K562 (cell line): ENCODE results near the gene TCF12. TPM values are rescaled to one million over a fixed set of nuclear protein-coding genes. Genes with fewer than 3 reads are reported as not detected.

Source experiments
- ATAC-seq: fragments of 200-7000 bp; cut with Tn5 transposase; 3 replicates; pipeline ENCODE4 v1.9.1; 2020; ENCODE audit warnings: moderate library complexity
- BruUV-seq: library from RNA; stranded (reverse); fragments of 400-500 nt; replicated peaks from 2 replicates; lab custom pipeline; 2021; lab: Mats Ljungman, UMichigan
- CTCF ChIA-PET: fragments of 300-600 bp; formaldehyde crosslinking; extraction: SDS; loops from one replicate; lab custom pipeline; 2021; ENCODE audit warnings: low intra/inter-chr PET ratio; lab: Yijun Ruan, JAX
- POLR2A ChIA-PET: fragments of 300-600, 350-650 bp; sonication (Branson Sonifier 250); formaldehyde crosslinking; extraction: SDS; loops from one replicate; lab custom pipeline; 2021; ENCODE audit warnings: antibody characterized with exemption, inconsistent platforms; lab: Yijun Ruan, JAX
- DNase-seq, 4 experiments: peaks; one replicate each; pipeline versions ENCODE4 v3.0.0 to v3.0.0-alpha.2; 2011 to 2018; ENCODE audit warnings: low spot score in 3 of 4, mixed read lengths in 3 of 4; ENCODE audit errors: extremely low read depth in 1 of 4
- FAIRE-seq: peaks from 2 replicates; lab custom pipeline; 2011; peaks lifted over from hg19 to GRCh38; lab: Jason Lieb, UNC
- H2AFZ ChIP-seq: 2 replicates; pipeline ENCODE4 v1.6.0; 2011; ENCODE audit warnings: low read depth, low read length, control low read depth, inconsistent platforms
- H3K27ac ChIP-seq: fragments of 200-600 bp; 3 replicates; pipeline ENCODE4 v1.8.0; 2011; ENCODE audit warnings: low read depth, mild to moderate bottlenecking, control low read depth, inconsistent platforms, low read length, moderate library complexity, mixed read lengths; ENCODE audit errors: extremely low read depth
- H3K27me3 ChIP-seq, 2 experiments: fragments of 300-600 bp in 1 of 2; 2 replicates in 1 of 2; 3 replicates in 1 of 2; pipeline versions ENCODE4 v1.6.0 to v1.8.0; 2011; ENCODE audit warnings: inconsistent platforms in 2 of 2, low read length in 2 of 2, mild to moderate bottlenecking in 1 of 2, mixed read lengths in 1 of 2, moderate library complexity in 1 of 2; ENCODE audit not compliant: control insufficient read depth in 2 of 2, insufficient read depth in 2 of 2
- H3K36me3 ChIP-seq: fragments of 300-600 bp; 3 replicates; pipeline ENCODE4 v1.8.0; 2011; ENCODE audit warnings: mild to moderate bottlenecking, low read length, inconsistent platforms; ENCODE audit not compliant: control insufficient read depth, insufficient read depth
- H3K4me1 ChIP-seq, 2 experiments: fragments of 200-600 bp in 1 of 2; replicated peaks in 1 of 2; 2 replicates in 1 of 2; 3 replicates in 1 of 2; pipeline versions ENCODE4 v1.5.1 to v1.8.0; 2011; ENCODE audit warnings: inconsistent platforms in 2 of 2, low read length in 2 of 2, mild to moderate bottlenecking in 1 of 2, mixed read lengths in 1 of 2, moderate library complexity in 1 of 2; ENCODE audit not compliant: control insufficient read depth in 2 of 2, insufficient read depth in 2 of 2
- H3K4me2 ChIP-seq: 2 replicates; pipeline ENCODE4 v1.6.1; 2011; ENCODE audit warnings: low read length, control low read depth, inconsistent platforms, mixed read lengths; ENCODE audit not compliant: insufficient read depth
- H3K4me3 ChIP-seq: fragments of 200-600 bp; sonication (generic), shearing (Covaris generic); 2 replicates; pipeline ENCODE4 v1.5.1; 2016; ENCODE audit warnings: control low read depth, inconsistent platforms
- H3K79me2 ChIP-seq: fragments of 200-600 bp; 3 replicates; pipeline ENCODE4 v1.8.0; 2011; ENCODE audit warnings: low read length, inconsistent platforms; ENCODE audit not compliant: control insufficient read depth, insufficient read depth
- H3K9ac ChIP-seq, 2 experiments: 2 replicates each; pipeline versions ENCODE4 v1.6.0 to v1.6.1; 2011; ENCODE audit warnings: low read depth in 2 of 2, low read length in 2 of 2, control low read depth in 1 of 2, inconsistent platforms in 1 of 2, mild to moderate bottlenecking in 1 of 2, mixed read lengths in 1 of 2; ENCODE audit not compliant: insufficient read depth in 1 of 2
- H3K9me1 ChIP-seq: one replicate; pipeline ENCODE4 v1.6.0; 2011; ENCODE audit warnings: inconsistent platforms, mild to moderate bottlenecking, low read length, moderate library complexity; ENCODE audit not compliant: control insufficient read depth, insufficient read depth
- H3K9me3 ChIP-seq: replicated peaks from 2 replicates; pipeline ENCODE4 v1.5.1; 2011; ENCODE audit warnings: low read depth, low read length, inconsistent platforms; ENCODE audit not compliant: control insufficient read depth, insufficient read depth
- H4K20me1 ChIP-seq: replicated peaks from 2 replicates; pipeline ENCODE4 v1.6.1; 2011; ENCODE audit warnings: low read length, inconsistent platforms, mixed read lengths; ENCODE audit not compliant: control insufficient read depth, insufficient read depth
- ASH1L ChIP-seq: fragments of 450-650 bp; IDR thresholded peaks from 2 replicates; pipeline ENCODE4 v1.6.1; 2018; ENCODE audit warnings: borderline replicate concordance, mild to moderate bottlenecking, low read depth; ENCODE audit not compliant: partially characterized antibody
- BRD9 ChIP-seq: fragments of 450-650 bp; IDR thresholded peaks from 2 replicates; pipeline ENCODE4 v1.6.1; 2018; ENCODE audit warnings: low read depth; ENCODE audit not compliant: partially characterized antibody
- CBX3 ChIP-seq, 2 experiments: IDR thresholded peaks; 1 replicate in 1 of 2; 2 replicates in 1 of 2; pipeline ENCODE4 v1.6.1; 2012; ENCODE audit warnings: inconsistent platforms in 2 of 2, low read length in 2 of 2, borderline replicate concordance in 1 of 2, control low read depth in 1 of 2
- KDM1A ChIP-seq, 2 experiments: fragments of 450-650 bp; IDR thresholded peaks; 2 replicates each; pipeline ENCODE4 v1.6.1; 2016; ENCODE audit warnings: mild to moderate bottlenecking in 2 of 2
- NCOA6 ChIP-seq: fragments of 450-650 bp; IDR thresholded peaks from 2 replicates; pipeline ENCODE4 v1.6.1; 2017; ENCODE audit warnings: mild to moderate bottlenecking
- ZC3H4 ChIP-seq: sonication (generic); formaldehyde crosslinking; IDR thresholded peaks from 2 replicates; pipeline ENCODE4 v1.9.0; 2021; ENCODE audit warnings: missing genetic modification reagents, borderline replicate concordance
- ZNF263 ChIP-seq: sonication (generic); formaldehyde crosslinking; IDR thresholded peaks from 2 replicates; pipeline ENCODE4 v1.8.0; 2022; ENCODE audit warnings: mild to moderate bottlenecking, missing genetic modification reagents, borderline replicate concordance
- ZNF511 ChIP-seq: sonication (generic); formaldehyde crosslinking; IDR thresholded peaks from 2 replicates; pipeline ENCODE4 v1.8.0; 2022; ENCODE audit warnings: mild to moderate bottlenecking, missing genetic modification reagents
- ZNF740 ChIP-seq, 3 experiments: fragments of 200-800 bp in 1 of 3; sonication (Bioruptor generic) in 1 of 3; sonication (generic) in 1 of 3; formaldehyde crosslinking in 1 of 3; IDR thresholded peaks; 2 replicates each; pipeline versions ENCODE4 v1.6.1 to v1.8.0; 2016 to 2022; ENCODE audit warnings: mild to moderate bottlenecking in 2 of 3, missing compliant biosample characterization in 2 of 3, missing genetic modification characterization in 2 of 3, missing genetic modification reagents in 1 of 3
- WGBS: fragments of 100-300 bp; shearing (Covaris generic); methylation state at CpG from one replicate; pipeline ENCODE4 v1.1.6; 2016; ENCODE audit warnings: low coverage, mixed read lengths; ENCODE audit not compliant: insufficient coverage; ENCODE audit errors: missing lambda C conversion rate; 5-methylcytosine and 5-hydroxymethylcytosine counted together
- in situ Hi-C: fragments of 300-500 bp; cut with MboI; formaldehyde crosslinking; loops from 4 replicates; pipeline ENCODE4 v1.15.0; 2018; ENCODE audit warnings: inconsistent platforms, mixed read lengths
- intact Hi-C: fragments of 100-400 bp; cut with micrococcal nuclease; formaldehyde crosslinking; loops from 2 replicates; pipeline ENCODE4 v1.14.2; 2022
- polyA plus RNA-seq, 8 experiments: library from polyadenylated mRNA; depleted of rRNA in 4 of 8; stranded (reverse) in 5 of 8; unstranded in 3 of 8; fragments of >200 nt; fragmentation: Nextera tagmentation in 2 of 8; fragmentation: Illumina TruSeq in 1 of 8; extraction: Ambion mirVana in 2 of 8; extraction: Trizol in 1 of 8; gene quantifications; 2 replicates each; pipeline versions ENCODE4 v1.2.1 to v1.2.3, GENCODE V29; 2011 to 2014; ENCODE audit warnings: inconsistent platforms in 1 of 8, missing spikeins in 1 of 8
- total RNA-seq, 7 experiments: library from RNA; depleted of rRNA in 6 of 7; stranded (reverse); fragments of >200 nt in 6 of 7; fragmentation: Illumina TruSeq in 2 of 7; extraction: Trizol in 2 of 7; gene quantifications; 2 replicates each; pipeline versions ENCODE4 v1.2.1 to v1.2.3, GENCODE V29; 2011 to 2021; ENCODE audit warnings: low replicate concordance in 1 of 7
- TF ChIP-seq, protein P1 (sequence below), 3 experiments: fragments of 200-800 bp in 1 of 3; fragments of 250-450 bp in 1 of 3; fragments of 450-650 bp in 1 of 3; sonication (Bioruptor Pico) in 1 of 3; sonication (Bioruptor generic) in 1 of 3; formaldehyde crosslinking in 1 of 3; IDR thresholded peaks; 2 replicates each; pipeline versions ENCODE4 v1.6.1 to v1.8.0; 2016 to 2022; ENCODE audit warnings: mild to moderate bottlenecking in 2 of 3, missing genetic modification characterization in 2 of 3, missing compliant biosample characterization in 1 of 3, moderate library complexity in 1 of 3

TCF12 gene
- total and polyA plus RNA-seq, 9 of the 15 experiments (the other 6 are each of a cell fraction or from before 2014, with no cell fraction given), result 10.5 to 132 (median 52.9) TPM

DNA sequence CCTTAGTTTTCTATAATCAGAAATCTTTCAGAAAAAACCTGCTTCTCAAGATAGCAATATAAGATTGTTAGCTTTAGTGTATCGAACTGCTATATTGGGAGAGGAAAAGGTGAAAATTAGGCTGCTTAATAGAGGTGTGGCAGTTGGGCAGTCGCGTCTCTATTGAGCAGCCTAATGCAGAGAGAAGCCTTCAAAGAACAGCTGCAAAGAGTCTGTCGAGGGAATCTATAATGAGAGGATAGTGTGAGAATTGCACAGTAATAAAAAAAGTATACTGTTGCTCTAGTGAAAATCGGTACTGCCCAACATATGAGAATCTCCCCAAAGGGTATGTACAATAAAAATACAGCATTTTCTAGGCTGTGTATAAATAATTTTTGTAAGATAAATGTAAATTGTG lies 184.4 kb downstream of the TCF12 start:
- WGBS, result 91% methylated on average over 5 of the region's 5 CpGs
- ATAC-seq (no peak), FAIRE-seq (no peak), DNase-seq (no peak)
- no peak overlapping the region for H3K4me3 ChIP-seq
- H3K9me1 ChIP-seq, result no peaks in the 10 kb centered on the region
- no peak overlapping the region for H3K27ac ChIP-seq
- H4K20me1 ChIP-seq, result no peaks in the 10 kb centered on the region
- no peaks in the 10 kb centered on the region for H3K4me1 ChIP-seq
- no peaks in the 10 kb centered on the region for H3K79me2 ChIP-seq
- no peaks in the 10 kb centered on the region for H3K36me3 ChIP-seq
- intact Hi-C loops, result no loop called here
- no peak for TF ChIP-seq ZNF263 (CRISPR knock-in tag)
- H2AFZ ChIP-seq, result no peak overlapping the region
- in situ Hi-C loops, result no loop called here
- ChIA-PET CTCF (interaction anchor here (0.9 kb wide), 1 partner anchor 18 kb away, joined by 4 read pairs; no protein-coding TSS in a partner anchor), POLR2A (no interaction called here)
- BruUV-seq, result no TSS peak
- H3K9ac ChIP-seq, result no peak overlapping the region
- no peaks in the 10 kb centered on the region for H3K27me3 ChIP-seq
- no peak overlapping the region for H3K4me2 ChIP-seq
- no peaks in the 10 kb centered on the region for H3K9me3 ChIP-seq

GRCh38 chr15:57108296-57108695 lies 189.9 kb downstream of the TCF12 start:
- in situ Hi-C loops, result no loop called here
- 75% methylated on average over 2 of the region's 2 CpGs for WGBS
- CTCF ChIA-PET, result no interaction called here
- TF ChIP-seq ZNF511 (CRISPR knock-in tag), result no peak
- TF ChIP-seq BRD9, result no peak
- no peak for TF ChIP-seq ZNF740 (CRISPR knock-in tag; IDR thresholded peaks at IDR 0.05)
- TF ChIP-seq ZNF740 (tag; IDR thresholded peaks at IDR 0.05), result no peak
- no peak for TF ChIP-seq CBX3 (IDR thresholded peaks at IDR 0.05; ENCODE audit: borderline replicate concordance in 1 of 2, low read length in 2 of 2)
- TF ChIP-seq ASH1L, result no peak
- no peak for TF ChIP-seq NCOA6
- TF ChIP-seq, protein P1, sequence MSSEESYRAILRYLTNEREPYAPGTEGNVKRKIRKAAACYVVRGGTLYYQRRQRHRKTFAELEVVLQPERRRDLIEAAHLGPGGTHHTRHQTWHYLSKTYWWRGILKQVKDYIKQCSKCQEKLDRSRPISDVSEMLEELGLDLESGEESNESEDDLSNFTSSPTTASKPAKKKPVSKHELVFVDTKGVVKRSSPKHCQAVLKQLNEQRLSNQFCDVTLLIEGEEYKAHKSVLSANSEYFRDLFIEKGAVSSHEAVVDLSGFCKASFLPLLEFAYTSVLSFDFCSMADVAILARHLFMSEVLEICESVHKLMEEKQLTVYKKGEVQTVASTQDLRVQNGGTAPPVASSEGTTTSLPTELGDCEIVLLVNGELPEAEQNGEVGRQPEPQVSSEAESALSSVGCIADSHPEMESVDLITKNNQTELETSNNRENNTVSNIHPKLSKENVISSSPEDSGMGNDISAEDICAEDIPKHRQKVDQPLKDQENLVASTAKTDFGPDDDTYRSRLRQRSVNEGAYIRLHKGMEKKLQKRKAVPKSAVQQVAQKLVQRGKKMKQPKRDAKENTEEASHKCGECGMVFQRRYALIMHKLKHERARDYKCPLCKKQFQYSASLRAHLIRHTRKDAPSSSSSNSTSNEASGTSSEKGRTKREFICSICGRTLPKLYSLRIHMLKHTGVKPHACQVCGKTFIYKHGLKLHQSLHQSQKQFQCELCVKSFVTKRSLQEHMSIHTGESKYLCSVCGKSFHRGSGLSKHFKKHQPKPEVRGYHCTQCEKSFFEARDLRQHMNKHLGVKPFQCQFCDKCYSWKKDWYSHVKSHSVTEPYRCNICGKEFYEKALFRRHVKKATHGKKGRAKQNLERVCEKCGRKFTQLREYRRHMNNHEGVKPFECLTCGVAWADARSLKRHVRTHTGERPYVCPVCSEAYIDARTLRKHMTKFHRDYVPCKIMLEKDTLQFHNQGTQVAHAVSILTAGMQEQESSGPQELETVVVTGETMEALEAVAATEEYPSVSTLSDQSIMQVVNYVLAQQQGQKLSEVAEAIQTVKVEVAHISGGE (CRISPR knock-in tag; IDR thresholded peaks at IDR 0.05), result no peak
- TF ChIP-seq KDM1A (IDR thresholded peaks at IDR 0.05), result no peak
- no peak for TF ChIP-seq ZC3H4 (CRISPR knock-in tag)

More at GRCh38 chr15:57108296-57108695, 189.9 kb downstream of the TCF12 start:
- Histone ChIP-seq H3K9ac (no peak overlapping the region), H2AFZ (no peak overlapping the region), H4K20me1 (no peaks in the 10 kb centered on the region), H3K36me3 (0 out of 3 replicates have a peak, but pooled peaks cover 3% of the 10 kb centered on the region), H3K9me3 (no peaks in the 10 kb centered on the region), H3K4me2 (no peak overlapping the region), H3K27me3 (no peaks in the 10 kb centered on the region), H3K4me3 (no peak overlapping the region), H3K79me2 (peaks cover 2% of the 10 kb centered on the region; the same call in 1 of the 3 replicates), H3K9me1 (no peaks in the 10 kb centered on the region), H3K27ac (no peak overlapping the region), H3K4me1 (no peaks in the 10 kb centered on the region)
- POLR2A ChIA-PET, result no interaction called here
- BruUV-seq, result no TSS peak
- DNase-seq (no peak), FAIRE-seq (peak; percentile 23), ATAC-seq (no peak)
- intact Hi-C loops, result no loop called here
